ENCODE results near the gene YPEL4.

YPEL4 gene

GRCh38 chr11:57630171-57630570, 19.5 kb downstream of the YPEL4 start:
- no peak for DNase-seq

GRCh38 chr11:57626895-57627294, 22.8 kb downstream of the YPEL4 start:
- no peak for DNase-seq

GRCh38 chr11:57624864-57625263, 24.8 kb downstream of the YPEL4 start:
- DNase-seq: no peak

- DNase-seq: no peak
Measured at GRCh38 chr11:57622263-57622662, 27.4 kb downstream of the YPEL4 start.

GRCh38 chr11:57620467-57620866, 29.2 kb downstream of the YPEL4 start:
- DNase-seq: no peak

GRCh38 chr11:57619331-57619730, 30.4 kb downstream of the YPEL4 start:
- no peak for DNase-seq

- no peak for DNase-seq
Measured at GRCh38 chr11:57618438-57618837, 31.3 kb downstream of the YPEL4 start.

GRCh38 chr11:57616595-57616994, 33.1 kb downstream of the YPEL4 start:
- no peak for DNase-seq

GRCh38 chr11:57615308-57615707, 34.4 kb downstream of the YPEL4 start:
- DNase-seq: no peak

- DNase-seq: no peak
Measured at GRCh38 chr11:57614234-57614772, 35.4 kb downstream of the YPEL4 start.

- DNase-seq: no peak
Measured at GRCh38 chr11:57610170-57610569, 39.5 kb downstream of the YPEL4 start.

GRCh38 chr11:57605028-57605420, 44.7 kb downstream of the YPEL4 start:
- DNase-seq: no peak

- no peak for DNase-seq
Measured at GRCh38 chr11:57604296-57605027, 45.2 kb downstream of the YPEL4 start.

GRCh38 chr11:57601297-57601696, 48.4 kb downstream of the YPEL4 start:
- DNase-seq: no peak

GRCh38 chr11:57599381-57599780, 50.3 kb downstream of the YPEL4 start:
- DNase-seq: no peak

- no peak for DNase-seq
Measured at GRCh38 chr11:57598831-57599155, 50.9 kb downstream of the YPEL4 start.

- DNase-seq: no peak
Measured at GRCh38 chr11:57597916-57598830, 51.5 kb downstream of the YPEL4 start.

- DNase-seq: no peak
Measured at GRCh38 chr11:57597461-57597915, 52.2 kb downstream of the YPEL4 start, which contains the start of gene SERPING1. SERPING1 (plus strand) TSS chr11:57597685; CDS start chr11:57598271, 586 bp downstream.

- DNase-seq: no peak
Measured at GRCh38 chr11:57596266-57596885, 53.3 kb downstream of the YPEL4 start.
